Muscle of leg (tissue), 11 donors: ENCODE results near the gene TBL1X. TPM values are rescaled to one million over a fixed set of nuclear protein-coding genes. Genes with fewer than 3 reads are reported as not detected.
A peak's percentile ranks its signal among the peaks of the same experiment; 100 is the strongest.

Experiments used
- DNase-seq: peaks from one replicate; pipeline ENCODE4 v3.0.0; 2013
- H3K27ac ChIP-seq: one replicate; pipeline ENCODE4 v1.5.1; 2013; ENCODE audit warnings: mild to moderate bottlenecking, low read length, control low read depth
- H3K27me3 ChIP-seq: one replicate; pipeline ENCODE4 v1.6.1; 2013; ENCODE audit warnings: low read length; ENCODE audit not compliant: control insufficient read depth, insufficient read depth
- H3K36me3 ChIP-seq: one replicate; pipeline ENCODE4 v1.6.1; 2013; ENCODE audit warnings: low read length; ENCODE audit not compliant: control insufficient read depth, insufficient read depth
- H3K4me1 ChIP-seq: one replicate; pipeline ENCODE4 v1.6.1; 2013; ENCODE audit warnings: low read length; ENCODE audit not compliant: control insufficient read depth, insufficient read depth
- H3K4me3 ChIP-seq: one replicate; pipeline ENCODE4 v1.5.1; 2013; ENCODE audit warnings: low read length, control low read depth
- H3K9me3 ChIP-seq: replicated peaks from 2 replicates; pipeline ENCODE4 v1.6.1; 2013; ENCODE audit warnings: low read depth, low read length; ENCODE audit not compliant: control insufficient read depth
- WGBS: methylation state at CpG from one replicate; pipeline ENCODE4 v1.1.5; 2013; ENCODE audit warnings: missing lambda C conversion rate; ENCODE audit not compliant: insufficient coverage; 5-methylcytosine and 5-hydroxymethylcytosine counted together
- polyA plus RNA-seq, 8 donors: library from polyadenylated mRNA; unstranded; fragments of 120-200 nt; gene quantifications; one replicate each; pipeline versions ENCODE4 v1.2.1 to v1.2.3, GENCODE V29; 2013; ENCODE audit warnings: inconsistent platforms in 1 of 8, low replicate concordance in 1 of 8; ENCODE audit not compliant: insufficient read length in 8 of 8, insufficient read depth in 1 of 8
- total RNA-seq: library from RNA; stranded (reverse); fragments of 120-200 nt; gene quantifications from one replicate; pipeline ENCODE4 v1.2.4, GENCODE V29; 2013

The TBL1X gene
- total and polyA plus RNA-seq, 9 donors = 7.1 to 19.0 (median 12.1) TPM

GRCh38 chrX:9730078-9730477 is 265.2 kb downstream of the TBL1X start:
- no peak for DNase-seq
- H3K27ac ChIP-seq = no peak overlapping the region
- no CpG with 5 or more reads among the region's 3 CpGs for WGBS

GRCh38 chrX:9730752-9731151 is 265.9 kb downstream of the TBL1X start:
- Histone ChIP-seq H3K27ac (no peak overlapping the region), H3K4me3 (no peak overlapping the region), H3K27me3 (peaks cover 5% of the 10 kb centered on the region), H3K4me1 (no peaks in the 10 kb centered on the region), H3K9me3 (peaks cover 20% of the 10 kb centered on the region), H3K36me3 (no peaks in the 10 kb centered on the region)
- no peak for DNase-seq
- no CpG with 5 or more reads among the region's 1 CpG for WGBS

More at GRCh38 chrX:9730078-9730477, 265.2 kb downstream of the TBL1X start:
- peaks cover 5% of the 10 kb centered on the region for H3K27me3 ChIP-seq
- no peaks in the 10 kb centered on the region for H3K36me3 ChIP-seq
- no peaks in the 10 kb centered on the region for H3K4me1 ChIP-seq
- H3K4me3 ChIP-seq = no peak overlapping the region
- peaks cover 20% of the 10 kb centered on the region for H3K9me3 ChIP-seq

DNA sequence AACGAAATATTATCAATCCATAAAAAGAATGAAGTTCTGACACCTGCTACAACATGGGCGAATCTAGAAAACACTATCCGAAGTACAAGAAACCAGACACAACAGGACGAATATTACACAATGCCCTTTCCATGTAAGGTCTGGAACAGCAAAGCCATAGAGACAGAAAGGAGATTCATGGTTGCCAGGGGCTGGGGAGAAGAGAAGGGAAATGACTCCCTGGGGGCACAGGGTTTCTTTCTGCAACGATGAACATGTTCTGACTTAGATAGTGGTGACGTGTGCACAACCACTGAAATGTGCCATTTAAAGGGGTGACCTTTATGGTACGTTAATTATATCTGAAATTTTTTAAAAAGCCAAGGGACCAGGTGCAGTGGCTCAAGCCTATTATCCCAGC is 272.5 kb downstream of the TBL1X start:
- Histone ChIP-seq H3K27me3 (peaks cover 6% of the 10 kb centered on the region), H3K36me3 (no peaks in the 10 kb centered on the region), H3K27ac (no peak overlapping the region), H3K4me3 (no peak overlapping the region), H3K9me3 (peaks cover 2% of the 10 kb centered on the region), H3K4me1 (no peaks in the 10 kb centered on the region)
- DNase-seq = no peak
- WGBS = 31% methylated on average over 2 of the region's 7 CpGs

- no peaks in the 10 kb centered on the region for H3K36me3 ChIP-seq
- DNase-seq = no peak
- H3K4me3 ChIP-seq = no peak overlapping the region
- H3K27me3 ChIP-seq = peaks cover 6% of the 10 kb centered on the region
- H3K27ac ChIP-seq = no peak overlapping the region
- 42% methylated on average over 2 of the region's 3 CpGs for WGBS
- H3K4me1 ChIP-seq = no peaks in the 10 kb centered on the region
- H3K9me3 ChIP-seq = no peaks in the 10 kb centered on the region
Measured at GRCh38 chrX:9738151-9738550, 273.3 kb downstream of the TBL1X start.

DNA sequence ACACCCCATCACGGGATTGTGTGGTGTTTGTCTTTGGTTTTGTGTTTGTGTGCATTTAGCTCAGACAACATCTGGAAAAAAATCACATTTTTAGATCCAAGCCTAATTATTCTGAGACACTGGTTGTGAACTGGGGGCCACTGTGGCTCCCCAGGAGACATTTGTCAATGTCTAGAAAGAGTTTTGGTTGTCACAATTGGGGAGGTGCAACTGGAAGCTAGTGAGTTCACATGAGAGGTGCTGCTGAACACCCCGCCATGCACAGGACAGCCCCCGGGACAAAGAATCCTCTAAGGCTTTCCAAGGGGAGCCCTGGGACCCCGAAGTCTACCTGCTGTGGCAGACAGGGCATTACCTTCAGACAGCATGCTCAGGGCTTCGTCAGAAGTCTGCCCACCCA is 274.3 kb downstream of the TBL1X start:
- WGBS = 77% methylated on average over 3 of the region's 5 CpGs
- Histone ChIP-seq H3K9me3 (no peaks in the 10 kb centered on the region), H3K27me3 (peaks cover 6% of the 10 kb centered on the region), H3K4me3 (no peak overlapping the region), H3K27ac (no peak overlapping the region), H3K36me3 (no peaks in the 10 kb centered on the region), H3K4me1 (no peaks in the 10 kb centered on the region)
- DNase-seq = no peak

DNA sequence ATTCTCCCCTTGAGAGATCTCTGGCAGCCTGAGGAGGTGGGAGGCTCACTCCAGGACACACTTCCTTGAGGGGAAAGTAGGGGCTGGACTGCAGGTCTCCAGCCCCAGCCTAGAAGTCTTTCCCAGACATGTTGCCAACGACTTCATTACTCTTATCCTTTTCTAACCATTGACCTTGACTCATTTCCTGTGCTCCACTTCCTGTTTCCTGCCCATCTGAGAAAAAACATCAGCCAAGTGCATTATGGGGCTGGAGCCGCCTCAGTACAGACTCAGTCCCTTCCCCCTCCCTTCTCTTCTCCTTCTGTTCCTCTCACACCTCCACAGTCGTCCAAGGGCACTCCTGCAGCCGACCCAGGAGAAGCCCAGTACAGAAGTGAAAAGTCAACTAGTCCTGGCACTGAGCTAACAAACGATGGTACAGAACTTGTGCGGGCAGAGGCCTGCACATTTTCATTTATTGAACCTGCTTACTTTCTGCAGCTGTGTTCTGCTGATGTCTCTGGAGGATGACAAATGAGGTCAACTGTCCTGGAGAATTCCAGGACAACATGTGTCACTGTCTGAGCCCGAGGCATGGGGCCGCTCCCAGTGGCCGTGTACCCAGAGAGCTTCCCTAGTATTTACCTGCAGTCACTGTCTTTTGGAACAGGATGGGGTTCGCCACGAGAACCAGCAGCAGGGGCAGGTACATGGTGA is 280.7 kb downstream of the TBL1X start:
- H3K4me1 ChIP-seq = peaks cover 5% of the 10 kb centered on the region
- H3K9me3 ChIP-seq = no peaks in the 10 kb centered on the region
- H3K4me3 ChIP-seq = no peak overlapping the region
- H3K27me3 ChIP-seq = peaks cover 10% of the 10 kb centered on the region
- no peaks in the 10 kb centered on the region for H3K36me3 ChIP-seq
- H3K27ac ChIP-seq = peak overlapping the region; percentile 65
- 68% methylated on average over 4 of the region's 11 CpGs for WGBS
- DNase-seq = peak; percentile 25

DNA sequence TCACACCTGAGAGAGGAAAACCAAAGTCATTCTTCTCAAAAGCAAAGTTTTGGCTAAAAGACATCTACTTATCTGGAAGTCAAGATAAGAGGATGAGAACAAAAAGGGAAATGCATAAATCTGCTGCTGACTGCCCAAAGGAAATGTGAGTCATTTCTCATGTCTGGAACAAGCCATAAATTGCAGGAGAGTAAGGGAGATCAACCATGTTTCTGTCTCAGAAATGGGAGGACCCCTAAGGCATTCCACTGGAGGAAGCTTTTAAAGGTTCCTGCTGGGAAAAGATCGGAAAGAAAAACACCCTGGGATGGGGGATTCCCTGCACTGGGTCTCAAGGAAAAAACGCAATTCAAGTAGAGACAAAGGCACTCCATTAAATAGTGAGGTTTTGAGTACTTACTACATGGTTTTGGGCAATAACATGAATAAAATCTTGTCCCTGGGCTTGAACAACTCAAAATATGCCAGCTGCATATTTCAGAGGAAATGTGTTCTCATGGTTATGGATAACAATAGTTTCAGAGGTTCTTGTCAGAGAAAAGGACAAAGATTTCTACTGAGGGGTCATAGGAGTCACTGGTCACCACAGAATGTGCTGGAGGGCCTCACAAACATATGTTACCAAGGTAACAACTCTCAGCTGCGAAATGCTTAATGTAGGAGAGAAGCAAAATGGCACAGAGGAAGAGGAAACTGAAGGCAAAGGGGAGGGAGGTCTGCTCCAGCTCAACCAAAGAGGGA is 281.5 kb downstream of the TBL1X start:
- Histone ChIP-seq H3K36me3 (no peaks in the 10 kb centered on the region), H3K27me3 (peaks cover 13% of the 10 kb centered on the region), H3K4me1 (peaks cover 5% of the 10 kb centered on the region), H3K4me3 (no peak overlapping the region), H3K27ac (peak overlapping the region; percentile 65), H3K9me3 (no peaks in the 10 kb centered on the region)
- WGBS = 40% methylated on average over 1 of the region's 3 CpGs
- peak; percentile 22 for DNase-seq

- no peak for DNase-seq
- Histone ChIP-seq H3K9me3 (no peaks in the 10 kb centered on the region), H3K27me3 (peaks cover 17% of the 10 kb centered on the region), H3K4me1 (peaks cover 5% of the 10 kb centered on the region), H3K36me3 (no peaks in the 10 kb centered on the region), H3K4me3 (no peak overlapping the region), H3K27ac (no peak overlapping the region)
- WGBS = no CpG with 5 or more reads among the region's 4 CpGs
Measured at GRCh38 chrX:9747644-9748043, 282.8 kb downstream of the TBL1X start.

- H3K9me3 ChIP-seq = no peaks in the 10 kb centered on the region
- no peak for DNase-seq
- 50% methylated on average over 1 of the region's 11 CpGs for WGBS
- no peak overlapping the region for H3K4me3 ChIP-seq
- no peak overlapping the region for H3K27ac ChIP-seq
- H3K36me3 ChIP-seq = no peaks in the 10 kb centered on the region
- peaks cover 25% of the 10 kb centered on the region for H3K27me3 ChIP-seq
- peaks cover 5% of the 10 kb centered on the region for H3K4me1 ChIP-seq
Measured at GRCh38 chrX:9749146-9749692, 284.4 kb downstream of the TBL1X start.

DNA sequence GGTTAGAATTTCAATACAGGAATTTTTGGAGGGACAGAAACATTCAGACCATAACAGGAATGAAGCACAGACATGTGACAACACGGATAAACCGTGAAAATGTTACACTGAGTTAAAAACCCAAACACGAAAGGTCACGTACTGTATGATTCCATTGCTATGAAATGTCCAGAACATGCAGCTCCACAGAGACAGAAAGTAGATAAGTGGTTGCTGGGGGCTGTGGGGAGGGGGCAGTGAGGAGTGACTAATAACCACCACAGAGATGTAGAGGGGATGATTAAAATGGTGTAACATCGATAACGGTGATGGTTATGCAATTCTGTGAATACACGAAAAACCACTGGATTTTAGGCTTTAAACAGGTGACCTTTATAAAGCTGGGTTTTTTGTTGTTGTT is 292.5 kb downstream of the TBL1X start:
- 100% methylated on average over 2 of the region's 7 CpGs for WGBS
- peaks cover 27% of the 10 kb centered on the region for H3K27me3 ChIP-seq

More for the DNA sequence above, 292.5 kb downstream of the TBL1X start:
- no peak overlapping the region for H3K27ac ChIP-seq
- no peak for DNase-seq
- H3K9me3 ChIP-seq = peaks cover 2% of the 10 kb centered on the region
- no peak overlapping the region for H3K4me3 ChIP-seq
- H3K36me3 ChIP-seq = no peaks in the 10 kb centered on the region
- H3K4me1 ChIP-seq = no peaks in the 10 kb centered on the region
